ENCODE measurements around the gene CCND2. TPM values are rescaled to one million over a fixed set of nuclear protein-coding genes. Genes with fewer than 3 reads are reported as not detected.

CCND2 gene
- total and polyA plus RNA-seq, 12 donors = 28.4 to 428 (median 239) TPM

- 0 to 2% (median 1%) methylated on average over 7 to 10 of the region's 10 CpGs for WGBS, 4 donors
- intact Hi-C loops (cut with DNase I) = loop anchor here in 1 of 2 donors (10.0 kb wide), 2 partner anchors 238 to 278 kb away; no protein-coding TSS in a partner anchor
- no peak for DNase-seq
- no peaks in the 10 kb centered on the region for H3K9me3 ChIP-seq (replicated peaks in 1 of 3)
- peaks cover 14% of the 10 kb centered on the region for H3K27me3 ChIP-seq
- H3K36me3 ChIP-seq (replicated peaks in 1 of 2) = peaks cover 0 to 18% of the 10 kb centered on the region in 2 donors
- H3K27ac ChIP-seq = peak overlapping the region; percentile 6 to 95 (median 90)
- H3K4me1 ChIP-seq (replicated peaks in 1 of 2) = peaks cover 34 to 50% of the 10 kb centered on the region in 2 donors
- TF ChIP-seq CTCF (IDR thresholded peaks at IDR 0.05) = no peak
- TF ChIP-seq POLR2A (IDR thresholded peaks at IDR 0.05) = no peak
- peak overlapping the region in 2 of 4 donors; percentile 85 to 96 for H3K4me3 ChIP-seq
These were observed 300 bp upstream of the CCND2 start for GRCh38 chr12:4273273-4273651.

GRCh38 chr12:4274396-4275015, 944 bp downstream of the CCND2 start:
- no peaks in the 10 kb centered on the region for H3K9me3 ChIP-seq (replicated peaks in 1 of 3)
- H3K4me1 ChIP-seq (replicated peaks in 1 of 2) = peaks cover 46 to 62% of the 10 kb centered on the region in 2 donors
- peak in 3 of 7 donors; percentile 50 to 59 (median 58) for DNase-seq
- peak overlapping the region; percentile 83 to 95 (median 90) for H3K27ac ChIP-seq
- 0 to 1% (median 0%) methylated on average over 25 to 42 of the region's 42 CpGs for WGBS, 4 donors
- intact Hi-C loops (cut with DNase I) = loop anchor here (5.0 to 10.0 kb wide), 4 partner anchors 167 to 280 kb away; no protein-coding TSS in a partner anchor
- peak in 1 of 2 donors; percentile 17 for TF ChIP-seq POLR2A (IDR thresholded peaks at IDR 0.05)
- no peak for TF ChIP-seq CTCF (IDR thresholded peaks at IDR 0.05)
- peaks cover 0 to 30% of the 10 kb centered on the region in 2 donors for H3K36me3 ChIP-seq (replicated peaks in 1 of 2)
- H3K27me3 ChIP-seq = peaks cover 8% of the 10 kb centered on the region
- peak overlapping the region; percentile 84 to 96 (median 84) for H3K4me3 ChIP-seq

DNA sequence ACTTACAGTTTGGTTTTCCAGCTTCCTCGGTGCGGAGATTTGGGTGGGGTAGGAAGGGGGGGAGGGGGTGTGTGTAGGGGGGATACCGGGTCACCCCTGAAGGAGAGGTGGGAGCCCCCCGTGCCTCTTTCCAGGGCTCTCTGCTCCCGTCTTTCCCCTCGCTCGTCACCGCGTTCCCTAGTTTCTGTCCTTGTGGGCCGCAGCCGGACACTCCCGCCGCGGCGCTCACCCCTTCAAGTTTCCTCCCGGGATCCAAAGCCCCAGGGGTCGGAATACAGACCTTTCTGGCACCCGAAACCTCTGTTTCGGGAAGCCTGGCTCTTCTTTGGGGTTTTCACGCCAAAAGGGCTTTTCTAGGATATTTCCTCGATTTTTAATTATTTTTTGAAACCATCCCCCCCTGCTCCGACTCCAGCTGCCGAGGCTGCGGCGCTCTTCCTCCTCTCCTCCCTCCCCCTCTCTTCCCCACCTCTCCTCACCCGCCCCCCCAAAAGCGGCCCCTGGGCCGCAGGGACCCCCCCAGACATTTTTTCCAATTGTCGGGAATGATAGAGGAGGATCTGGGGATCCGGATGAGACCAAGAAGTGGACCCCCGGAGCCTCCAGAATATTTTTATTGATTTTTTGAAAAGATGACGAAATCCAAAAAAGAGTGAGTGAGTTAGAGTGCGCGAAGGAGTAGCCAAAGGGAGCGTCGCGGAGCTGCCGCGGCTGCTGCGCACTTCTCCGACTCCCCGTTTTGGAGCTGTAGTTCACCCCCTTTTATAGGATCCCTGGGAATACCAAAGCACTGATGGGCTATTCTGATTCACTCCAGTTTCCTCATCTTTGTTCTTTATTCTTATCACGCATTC, 1.7 kb downstream of the CCND2 start:
- WGBS, 4 donors = 1 to 2% (median 2%) methylated on average over 39 to 43 of the region's 43 CpGs
- intact Hi-C loops (cut with DNase I) = loop anchor here (5.0 to 10.0 kb wide), 4 partner anchors 168 to 280 kb away; no protein-coding TSS in a partner anchor
- peaks cover 51 to 66% of the 10 kb centered on the region in 2 donors for H3K4me1 ChIP-seq (replicated peaks in 1 of 2)

More for the DNA sequence above, 1.7 kb downstream of the CCND2 start:
- H3K4me3 ChIP-seq = peak overlapping the region; percentile 84 to 96 (median 84)
- peaks cover under 1% of the 10 kb centered on the region for H3K27me3 ChIP-seq
- no peaks in the 10 kb centered on the region for H3K9me3 ChIP-seq (replicated peaks in 1 of 3)
- peaks cover 0 to 36% of the 10 kb centered on the region in 2 donors for H3K36me3 ChIP-seq (replicated peaks in 1 of 2)
- peak in 2 of 7 donors; percentile 47 to 52 for DNase-seq
- no peak for TF ChIP-seq CTCF (IDR thresholded peaks at IDR 0.05)
- TF ChIP-seq POLR2A (IDR thresholded peaks at IDR 0.05) = peak; percentile 46 to 58
- peak overlapping the region; percentile 83 to 95 (median 90) for H3K27ac ChIP-seq
